Uterus (tissue), 2 donors: ENCODE results near the gene ST8SIA4.

Experiments
- POLR2A ChIP-seq, 2 donors: fragments of 450-650 bp; IDR thresholded peaks; one replicate each; pipeline ENCODE4 v1.6.1; 2016; ENCODE audit warnings: antibody characterized with exemption in 2 of 2, mild to moderate bottlenecking in 1 of 2, moderate library complexity in 1 of 2
- TF ChIP-seq, protein P1 (sequence below), 4 experiments: fragments of 200-600 bp in 2 of 4; fragments of 450-650 bp in 2 of 4; sonication (generic) in 2 of 4; IDR thresholded peaks; one replicate each; pipeline ENCODE4 v1.5.1; 2016 to 2019; ENCODE audit warnings: antibody characterized with exemption in 4 of 4, mild to moderate bottlenecking in 2 of 4, moderate library complexity in 1 of 4

DNA sequence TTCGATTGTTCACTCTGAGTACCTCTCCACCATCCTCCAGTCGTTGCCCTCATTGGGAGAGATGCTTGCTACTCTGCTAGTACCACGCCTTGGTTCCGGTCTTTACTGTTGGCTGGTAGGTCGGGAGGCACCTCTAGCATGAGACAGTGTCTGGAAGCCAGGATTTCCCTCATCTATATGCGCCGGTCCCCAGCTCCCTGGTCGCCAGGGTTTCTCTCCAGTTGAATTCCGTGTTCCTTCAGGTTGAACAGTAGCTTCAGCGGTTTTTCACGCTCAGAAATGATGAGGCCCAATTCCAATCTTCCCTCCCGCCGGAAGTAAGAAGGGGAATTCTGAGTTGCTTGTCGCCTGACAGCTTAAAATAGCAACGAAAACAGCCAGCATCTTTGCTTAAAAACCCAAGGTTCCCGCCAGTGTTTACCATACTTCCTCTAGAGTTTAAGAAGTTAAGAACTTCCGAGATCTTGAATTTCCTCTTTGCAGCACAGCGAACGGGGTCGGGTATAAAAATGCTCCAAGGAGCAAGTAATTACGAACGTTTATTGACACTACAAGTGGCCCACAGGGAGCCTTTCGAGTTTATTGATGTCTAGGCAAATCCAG is 1.3 kb upstream of the ST8SIA4 start:
- TF ChIP-seq, protein P1, sequence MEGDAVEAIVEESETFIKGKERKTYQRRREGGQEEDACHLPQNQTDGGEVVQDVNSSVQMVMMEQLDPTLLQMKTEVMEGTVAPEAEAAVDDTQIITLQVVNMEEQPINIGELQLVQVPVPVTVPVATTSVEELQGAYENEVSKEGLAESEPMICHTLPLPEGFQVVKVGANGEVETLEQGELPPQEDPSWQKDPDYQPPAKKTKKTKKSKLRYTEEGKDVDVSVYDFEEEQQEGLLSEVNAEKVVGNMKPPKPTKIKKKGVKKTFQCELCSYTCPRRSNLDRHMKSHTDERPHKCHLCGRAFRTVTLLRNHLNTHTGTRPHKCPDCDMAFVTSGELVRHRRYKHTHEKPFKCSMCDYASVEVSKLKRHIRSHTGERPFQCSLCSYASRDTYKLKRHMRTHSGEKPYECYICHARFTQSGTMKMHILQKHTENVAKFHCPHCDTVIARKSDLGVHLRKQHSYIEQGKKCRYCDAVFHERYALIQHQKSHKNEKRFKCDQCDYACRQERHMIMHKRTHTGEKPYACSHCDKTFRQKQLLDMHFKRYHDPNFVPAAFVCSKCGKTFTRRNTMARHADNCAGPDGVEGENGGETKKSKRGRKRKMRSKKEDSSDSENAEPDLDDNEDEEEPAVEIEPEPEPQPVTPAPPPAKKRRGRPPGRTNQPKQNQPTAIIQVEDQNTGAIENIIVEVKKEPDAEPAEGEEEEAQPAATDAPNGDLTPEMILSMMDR (IDR thresholded peaks at IDR 0.05) = no peak
- no peak for TF ChIP-seq POLR2A (IDR thresholded peaks at IDR 0.05)
